Stimulated activated memory B cell treated with anti-CD40 and anti-IgM and Interleukin-4, amounts not matched to agents 10 μg/mL and 1 μg/mL and 100 μg/mL, for 72 hours (primary cell): ENCODE results near the gene CCDC57.

ENCODE experiments used
- ATAC-seq: fragments of 150-1000 bp; cut with Tn5 transposase; 2 replicates; pipeline ENCODE4 v1.10.0; 2021
- H3K27ac Mint-ChIP-seq: one replicate; pipeline ENCODE4 v1.8.0; 2022; ENCODE audit warnings: mild to moderate bottlenecking, mixed read lengths
- H3K27me3 Mint-ChIP-seq: one replicate; pipeline ENCODE4 v1.8.0; 2022; ENCODE audit warnings: mixed read lengths
- H3K36me3 Mint-ChIP-seq: one replicate; pipeline ENCODE4 v1.8.0; 2022; ENCODE audit warnings: mixed read lengths
- H3K4me1 Mint-ChIP-seq: one replicate; pipeline ENCODE4 v1.8.0; 2022; ENCODE audit warnings: mixed read lengths
- H3K4me3 Mint-ChIP-seq: one replicate; pipeline ENCODE4 v1.8.0; 2022; ENCODE audit warnings: mild to moderate bottlenecking, moderate library complexity, mixed read lengths
- H3K9me3 Mint-ChIP-seq: one replicate; pipeline ENCODE4 v1.8.0; 2022; ENCODE audit warnings: mixed read lengths

Gene CCDC57

GRCh38 chr17:82060614-82061013, 152.0 kb downstream of the CCDC57 start:
- no peaks in the 10 kb centered on the region for H3K9me3 Mint-ChIP-seq
- ATAC-seq, result no peak
- peaks cover 30% of the 10 kb centered on the region for H3K36me3 Mint-ChIP-seq
- peaks cover 14% of the 10 kb centered on the region for H3K4me1 Mint-ChIP-seq
- no peaks in the 10 kb centered on the region for H3K27me3 Mint-ChIP-seq
- no peak overlapping the region for H3K27ac Mint-ChIP-seq
- no peak overlapping the region for H3K4me3 Mint-ChIP-seq

GRCh38 chr17:82060001-82060380, 152.7 kb downstream of the CCDC57 start:
- peaks cover 17% of the 10 kb centered on the region for H3K4me1 Mint-ChIP-seq
- H3K4me3 Mint-ChIP-seq, result no peak overlapping the region
- peaks cover 34% of the 10 kb centered on the region for H3K36me3 Mint-ChIP-seq
- H3K27me3 Mint-ChIP-seq, result no peaks in the 10 kb centered on the region
- ATAC-seq, result no peak
- H3K9me3 Mint-ChIP-seq, result no peaks in the 10 kb centered on the region
- H3K27ac Mint-ChIP-seq, result no peak overlapping the region

GRCh38 chr17:82059272-82060000, 153.2 kb downstream of the CCDC57 start:
- H3K27me3 Mint-ChIP-seq, result no peaks in the 10 kb centered on the region

GRCh38 chr17:82058855-82059249, 153.8 kb downstream of the CCDC57 start:
- H3K27me3 Mint-ChIP-seq, result no peaks in the 10 kb centered on the region
- peaks cover 41% of the 10 kb centered on the region for H3K36me3 Mint-ChIP-seq
- peaks cover 11% of the 10 kb centered on the region for H3K4me1 Mint-ChIP-seq
- H3K9me3 Mint-ChIP-seq, result no peaks in the 10 kb centered on the region
- no peak overlapping the region for H3K4me3 Mint-ChIP-seq
- ATAC-seq, result no peak
- no peak overlapping the region for H3K27ac Mint-ChIP-seq

More at GRCh38 chr17:82059272-82060000, 153.2 kb downstream of the CCDC57 start:
- Mint-ChIP-seq H3K27ac (no peak overlapping the region), H3K4me1 (peaks cover 15% of the 10 kb centered on the region), H3K36me3 (peaks cover 39% of the 10 kb centered on the region), H3K4me3 (no peak overlapping the region), H3K9me3 (no peaks in the 10 kb centered on the region)
- no peak for ATAC-seq

GRCh38 chr17:82058230-82058854, 154.3 kb downstream of the CCDC57 start:
- Mint-ChIP-seq H3K27me3 (no peaks in the 10 kb centered on the region), H3K27ac (peak overlapping the region; percentile 44), H3K9me3 (no peaks in the 10 kb centered on the region), H3K4me1 (peaks cover 11% of the 10 kb centered on the region), H3K36me3 (peaks cover 41% of the 10 kb centered on the region), H3K4me3 (no peak overlapping the region)
- no peak for ATAC-seq

GRCh38 chr17:82056729-82057621, 155.7 kb downstream of the CCDC57 start:
- Mint-ChIP-seq H3K4me3 (no peak overlapping the region), H3K9me3 (no peaks in the 10 kb centered on the region), H3K27me3 (no peaks in the 10 kb centered on the region), H3K27ac (peak overlapping the region; percentile 44), H3K4me1 (peaks cover 11% of the 10 kb centered on the region), H3K36me3 (peaks cover 37% of the 10 kb centered on the region)
- no peak for ATAC-seq

GRCh38 chr17:82055965-82056728, 156.5 kb downstream of the CCDC57 start:
- Mint-ChIP-seq H3K9me3 (no peaks in the 10 kb centered on the region), H3K36me3 (peaks cover 33% of the 10 kb centered on the region), H3K4me3 (no peak overlapping the region), H3K27me3 (no peaks in the 10 kb centered on the region), H3K4me1 (peaks cover 11% of the 10 kb centered on the region), H3K27ac (no peak overlapping the region)
- ATAC-seq, result no peak

GRCh38 chr17:82055023-82055964, 157.3 kb downstream of the CCDC57 start:
- no peak overlapping the region for H3K27ac Mint-ChIP-seq
- H3K27me3 Mint-ChIP-seq, result no peaks in the 10 kb centered on the region
- peaks cover 18% of the 10 kb centered on the region for H3K4me1 Mint-ChIP-seq
- H3K9me3 Mint-ChIP-seq, result no peaks in the 10 kb centered on the region
- ATAC-seq, result no peak
- H3K36me3 Mint-ChIP-seq, result peaks cover 32% of the 10 kb centered on the region
- no peak overlapping the region for H3K4me3 Mint-ChIP-seq

- Mint-ChIP-seq H3K36me3 (peaks cover 28% of the 10 kb centered on the region), H3K27me3 (no peaks in the 10 kb centered on the region), H3K27ac (no peak overlapping the region), H3K4me3 (no peak overlapping the region), H3K4me1 (peaks cover 19% of the 10 kb centered on the region), H3K9me3 (no peaks in the 10 kb centered on the region)
- no peak for ATAC-seq
Observed at GRCh38 chr17:82054351-82055022, 158.2 kb downstream of the CCDC57 start.

- ATAC-seq, result no peak
- peaks cover 19% of the 10 kb centered on the region for H3K4me1 Mint-ChIP-seq
- H3K27me3 Mint-ChIP-seq, result no peaks in the 10 kb centered on the region
- H3K27ac Mint-ChIP-seq, result no peak overlapping the region
- H3K36me3 Mint-ChIP-seq, result peaks cover 25% of the 10 kb centered on the region
- H3K9me3 Mint-ChIP-seq, result no peaks in the 10 kb centered on the region
- H3K4me3 Mint-ChIP-seq, result peak overlapping the region; percentile 85
Observed at GRCh38 chr17:82053556-82054263, 158.9 kb downstream of the CCDC57 start.

GRCh38 chr17:82053130-82053529, 159.5 kb downstream of the CCDC57 start:
- ATAC-seq, result no peak
- Mint-ChIP-seq H3K4me1 (peaks cover 19% of the 10 kb centered on the region), H3K27me3 (no peaks in the 10 kb centered on the region), H3K9me3 (no peaks in the 10 kb centered on the region), H3K27ac (no peak overlapping the region), H3K4me3 (peak overlapping the region; percentile 85), H3K36me3 (peaks cover 21% of the 10 kb centered on the region)

- no peaks in the 10 kb centered on the region for H3K9me3 Mint-ChIP-seq
- peaks cover 19% of the 10 kb centered on the region for H3K4me1 Mint-ChIP-seq
- no peaks in the 10 kb centered on the region for H3K27me3 Mint-ChIP-seq
- H3K27ac Mint-ChIP-seq, result peak overlapping the region; percentile 49
- peaks cover 19% of the 10 kb centered on the region for H3K36me3 Mint-ChIP-seq
- H3K4me3 Mint-ChIP-seq, result peak overlapping the region; percentile 85
- ATAC-seq, result no peak
Observed at GRCh38 chr17:82052638-82053059, 160.0 kb downstream of the CCDC57 start.
